GM23248 (cell line): Measurements from ENCODE around the gene CDC42EP5. TPM values are rescaled to one million over a fixed set of nuclear protein-coding genes. Genes with fewer than 3 reads are reported as not detected.

Experiments used
- DNase-seq: peaks from one replicate; pipeline ENCODE4 v3.0.0-alpha.2; 2015
- H2AFZ ChIP-seq: fragments of 200-600 bp; sonication (generic); 2 replicates; pipeline ENCODE4 v1.6.1; 2016; ENCODE audit warnings: antibody characterized with exemption
- H3F3A ChIP-seq: fragments of 200-600 bp; sonication (generic); 2 replicates; pipeline ENCODE4 v1.6.1; 2016; ENCODE audit warnings: mild to moderate bottlenecking, antibody characterized with exemption, mixed run types; ENCODE audit not compliant: insufficient read depth
- H3K27ac ChIP-seq: fragments of 200-600 bp; sonication (generic); 2 replicates; pipeline ENCODE4 v1.5.1; 2016; ENCODE audit warnings: mild to moderate bottlenecking
- H3K27me3 ChIP-seq: fragments of 200-600 bp; sonication (generic); replicated peaks from 2 replicates; pipeline ENCODE4 v1.6.1; 2016; ENCODE audit warnings: mild to moderate bottlenecking; ENCODE audit not compliant: insufficient read depth
- H3K36me3 ChIP-seq: fragments of 200-600 bp; sonication (generic); 2 replicates; pipeline ENCODE4 v1.6.1; 2016; ENCODE audit warnings: low read depth, mild to moderate bottlenecking
- H3K4me1 ChIP-seq: fragments of 200-600 bp; sonication (generic); 2 replicates; pipeline ENCODE4 v1.6.1; 2016; ENCODE audit warnings: mild to moderate bottlenecking; ENCODE audit not compliant: insufficient read depth
- H3K4me2 ChIP-seq: fragments of 200-600 bp; sonication (generic); one replicate; pipeline ENCODE4 v1.6.1; 2016; ENCODE audit warnings: mild to moderate bottlenecking; ENCODE audit not compliant: unreplicated experiment
- H3K4me3 ChIP-seq: fragments of 200-600 bp; sonication (generic); 2 replicates; pipeline ENCODE4 v1.5.1; 2016; ENCODE audit warnings: mild to moderate bottlenecking
- H3K79me2 ChIP-seq: fragments of 200-600 bp; sonication (generic); 2 replicates; pipeline ENCODE4 v1.6.1; 2016; ENCODE audit warnings: mild to moderate bottlenecking; ENCODE audit not compliant: insufficient read depth
- H3K9ac ChIP-seq: fragments of 200-600 bp; sonication (generic); 2 replicates; pipeline ENCODE4 v1.6.1; 2016; ENCODE audit warnings: mild to moderate bottlenecking
- H3K9me2 ChIP-seq: fragments of 200-600 bp; sonication (generic); 2 replicates; pipeline ENCODE4 v1.6.1; 2016; ENCODE audit warnings: mixed run types, mild to moderate bottlenecking, moderate library complexity; ENCODE audit not compliant: insufficient read depth
- H3K9me3 ChIP-seq: fragments of 200-600 bp; sonication (generic); one replicate; pipeline ENCODE4 v1.6.1; 2017; ENCODE audit warnings: low read depth
- H4K20me1 ChIP-seq: fragments of 200-600 bp; sonication (generic); 2 replicates; pipeline ENCODE4 v1.6.0; 2016; ENCODE audit not compliant: insufficient read depth
- EZH2 ChIP-seq: fragments of 200-600 bp; sonication (generic); IDR thresholded peaks from 2 replicates; pipeline ENCODE4 v1.6.1; 2018; ENCODE audit warnings: antibody characterized with exemption, mild to moderate bottlenecking; ENCODE audit not compliant: insufficient read depth, poor library complexity, severe bottlenecking
- EZH2phosphoT487 ChIP-seq: fragments of 200-600 bp; sonication (generic); IDR thresholded peaks from 2 replicates; pipeline ENCODE4 v1.6.1; 2018; ENCODE audit warnings: antibody characterized with exemption, moderate library complexity, mild to moderate bottlenecking, low read depth; ENCODE audit not compliant: insufficient read depth
- WGBS, 2 experiments: methylation state at CpG; one replicate each; pipeline ENCODE4 v1.1.6; 2015 to 2017; ENCODE audit warnings: low lambda C conversion rate in 2 of 2, low coverage in 1 of 2; ENCODE audit errors: missing lambda C conversion rate in 2 of 2; 5-methylcytosine and 5-hydroxymethylcytosine counted together
- in situ Hi-C: fragments of 300-500 bp; cut with MboI; formaldehyde crosslinking; loops from 2 replicates; pipeline ENCODE4 v1.15.0; 2020
- polyA plus RNA-seq: library from polyadenylated mRNA; unstranded; fragments of >200 nt; fragmentation: Nextera tagmentation; extraction: Ambion mirVana; gene quantifications from 2 replicates; pipeline ENCODE4 v1.2.1, GENCODE V29; 2016
- total RNA-seq: library from RNA; depleted of rRNA; stranded (reverse); fragments of >200 nt; shearing (Covaris generic); gene quantifications from 2 replicates; pipeline ENCODE4 v1.2.3, GENCODE V29; 2014

The CDC42EP5 gene
- total and polyA plus RNA-seq, 2 experiments from 2014 or later = 4.4 to 51.7 TPM

DNA sequence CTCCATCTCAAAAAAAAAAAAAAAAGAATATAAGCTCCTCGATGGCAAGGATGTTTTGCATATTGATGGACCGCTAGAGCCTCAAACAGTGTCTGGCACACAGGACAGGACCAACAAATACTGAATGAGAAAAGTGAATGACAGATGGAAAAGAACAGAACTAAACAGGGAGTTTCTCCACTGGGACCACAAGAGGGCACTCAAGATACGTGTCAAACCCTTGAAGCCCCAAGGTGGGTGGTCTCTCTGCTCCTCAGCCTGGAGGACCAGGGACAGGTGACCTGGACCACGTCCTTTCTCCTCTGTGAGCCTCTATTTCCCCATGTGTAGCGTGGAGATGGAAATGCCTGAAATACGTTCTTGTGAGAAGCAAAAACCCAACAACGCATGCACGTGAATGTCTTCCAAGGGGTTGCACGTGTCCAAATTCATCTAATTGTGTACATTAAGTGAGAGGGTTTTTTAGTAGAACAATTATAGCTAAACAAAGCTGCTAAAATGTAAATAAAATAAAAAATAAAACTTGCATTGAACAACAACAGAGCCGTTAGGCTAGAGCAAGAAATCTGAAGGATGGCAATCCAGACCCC is 5.7 kb upstream of the CDC42EP5 start:
- Histone ChIP-seq H3K9me2 (no peaks in the 10 kb centered on the region), H2AFZ (no peak overlapping the region), H3K9me3 (no peaks in the 10 kb centered on the region), H3K27ac (no peak overlapping the region), H3K27me3 (no peaks in the 10 kb centered on the region), H3K9ac (no peak overlapping the region), H3K79me2 (no peaks in the 10 kb centered on the region), H4K20me1 (no peaks in the 10 kb centered on the region), H3K4me2 (no peak overlapping the region), H3K4me1 (no peaks in the 10 kb centered on the region), H3K4me3 (no peak overlapping the region), H3F3A (no peaks in the 10 kb centered on the region), H3K36me3 (no peaks in the 10 kb centered on the region)
- no peak for TF ChIP-seq EZH2
- DNase-seq = peak; percentile 63
- in situ Hi-C loops = no loop called here
- 18 to 21% methylated on average over 10 of the region's 10 CpGs for WGBS, 2 experiments

DNA sequence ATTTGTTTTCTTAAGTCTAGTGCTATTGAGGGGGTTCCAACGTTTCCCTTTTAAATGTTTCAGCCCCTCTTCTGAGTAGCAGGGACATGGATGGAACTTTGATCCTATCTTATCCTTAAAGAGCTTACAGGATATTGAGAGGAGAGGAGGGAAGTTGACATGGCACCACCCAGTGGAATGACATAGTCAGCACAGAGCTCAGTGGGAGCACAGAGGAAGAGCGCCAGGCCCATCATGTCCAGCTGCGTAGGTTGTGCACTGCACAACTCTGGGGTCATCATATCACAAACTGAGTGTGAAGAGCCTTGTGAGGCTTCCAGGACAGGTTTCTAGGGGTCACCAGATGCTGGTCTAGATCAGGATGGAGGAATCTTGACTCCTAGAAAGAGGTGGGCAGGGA is 4.6 kb upstream of the CDC42EP5 start:
- in situ Hi-C loops = no loop called here
- no peaks in the 10 kb centered on the region for H4K20me1 ChIP-seq
- no peaks in the 10 kb centered on the region for H3F3A ChIP-seq
- no peak overlapping the region for H2AFZ ChIP-seq
- no peak for DNase-seq
- H3K9me2 ChIP-seq = no peaks in the 10 kb centered on the region
- no peak overlapping the region for H3K4me3 ChIP-seq
- H3K36me3 ChIP-seq = no peaks in the 10 kb centered on the region
- no peaks in the 10 kb centered on the region for H3K27me3 ChIP-seq
- peaks cover 3% of the 10 kb centered on the region; the same call in 1 of the 2 replicates for H3K79me2 ChIP-seq
- no peak overlapping the region for H3K27ac ChIP-seq
- TF ChIP-seq EZH2phosphoT487 (no peak), EZH2 (no peak)
- 62 to 66% methylated on average over 3 of the region's 3 CpGs for WGBS, 2 experiments
- H3K4me2 ChIP-seq = no peak overlapping the region
- peaks cover 3% of the 10 kb centered on the region; the same call in 1 of the 2 replicates for H3K4me1 ChIP-seq
- H3K9me3 ChIP-seq = no peaks in the 10 kb centered on the region
- no peak overlapping the region for H3K9ac ChIP-seq

DNA sequence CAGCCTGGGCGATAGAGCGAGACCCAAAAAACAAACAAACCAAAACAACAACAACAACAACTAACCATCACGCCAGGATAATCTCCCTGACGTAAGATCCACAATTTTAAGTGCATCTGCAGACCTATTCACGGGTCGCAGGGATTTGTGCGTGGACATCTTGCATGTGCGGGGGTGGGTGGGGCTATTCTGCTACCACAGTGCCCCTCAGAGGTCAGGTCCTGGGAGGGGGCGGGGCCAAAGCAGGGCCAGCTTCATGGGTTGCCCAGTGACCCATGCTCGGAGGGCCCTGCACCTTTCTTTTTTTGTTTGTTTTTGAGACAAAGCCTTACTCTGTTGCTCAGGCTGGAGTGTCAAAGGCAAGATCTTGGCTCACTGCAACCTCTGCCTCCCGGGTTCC is 2.6 kb upstream of the CDC42EP5 start:
- no peak overlapping the region for H2AFZ ChIP-seq
- no peak for TF ChIP-seq EZH2phosphoT487
- no peak for TF ChIP-seq EZH2
- H3K9me2 ChIP-seq = no peaks in the 10 kb centered on the region
- no peak overlapping the region for H3K9ac ChIP-seq
- H3K79me2 ChIP-seq = peaks cover 12% of the 10 kb centered on the region
- no peaks in the 10 kb centered on the region for H3K9me3 ChIP-seq
- WGBS, 2 experiments = 77 to 80% methylated on average over 11 of the region's 11 CpGs
- H3K4me3 ChIP-seq = no peak overlapping the region
- H3F3A ChIP-seq = no peaks in the 10 kb centered on the region
- in situ Hi-C loops = no loop called here
- no peaks in the 10 kb centered on the region for H4K20me1 ChIP-seq
- no peak overlapping the region for H3K27ac ChIP-seq
- H3K4me1 ChIP-seq = peaks cover 6% of the 10 kb centered on the region
- no peaks in the 10 kb centered on the region for H3K27me3 ChIP-seq
- H3K4me2 ChIP-seq = no peak overlapping the region
- H3K36me3 ChIP-seq = no peaks in the 10 kb centered on the region
- DNase-seq = no peak

DNA sequence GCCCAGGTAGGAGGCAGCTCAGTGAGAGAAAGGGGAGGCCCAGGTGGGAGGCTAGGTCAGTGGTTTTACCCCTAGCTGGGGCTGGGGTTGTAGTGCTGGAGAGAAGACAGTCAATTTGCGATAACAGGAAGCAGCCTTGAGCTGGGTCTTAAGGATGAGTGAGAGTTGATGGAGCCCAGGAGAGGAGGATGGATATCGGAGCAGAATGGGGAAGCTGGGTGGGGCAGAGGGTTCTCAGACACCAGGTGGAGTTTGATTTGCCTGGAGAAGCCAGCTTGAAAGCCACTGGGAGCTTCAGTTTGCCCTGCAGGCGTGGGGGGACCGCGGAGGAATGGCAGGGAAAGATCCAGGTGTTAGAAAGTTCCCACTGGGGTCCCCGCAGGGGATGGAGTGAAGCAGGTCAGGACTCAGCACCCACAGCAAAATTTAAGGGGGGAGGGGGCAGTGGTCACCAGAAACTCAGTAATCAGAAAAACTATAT is 836 bp upstream of the CDC42EP5 start:
- no peak for DNase-seq
- Histone ChIP-seq H3K4me3 (peak overlapping the region; percentile 86; the same call in 1 of the 2 replicates), H3K36me3 (no peaks in the 10 kb centered on the region), H2AFZ (peak overlapping the region; percentile 86), H3K9me3 (no peaks in the 10 kb centered on the region), H3K27ac (peak overlapping the region; percentile 60), H3K27me3 (no peaks in the 10 kb centered on the region), H3F3A (no peaks in the 10 kb centered on the region), H3K9me2 (no peaks in the 10 kb centered on the region), H3K79me2 (peaks cover 30% of the 10 kb centered on the region), H4K20me1 (no peaks in the 10 kb centered on the region), H3K4me1 (peaks cover 9% of the 10 kb centered on the region), H3K9ac (peak overlapping the region; percentile 78; the same call in 1 of the 2 replicates), H3K4me2 (peak overlapping the region; percentile 87)
- TF ChIP-seq EZH2 (no peak), EZH2phosphoT487 (no peak)
- in situ Hi-C loops = loop anchor here (25.0 kb wide), 1 partner anchor 1188 kb away; the partner anchor contains the start of gene U2AF2
- WGBS, 2 experiments = 73 to 78% methylated on average over 6 of the region's 6 CpGs
